BJ (cell line): ENCODE data around the gene MPHOSPH8. TPM values are rescaled to one million over a fixed set of nuclear protein-coding genes. Genes with fewer than 3 reads are reported as not detected.
"Not testable (repeated sequence)": the region's sequence is repeated elsewhere in the genome, so short reads cannot be mapped to it uniquely, and the experiment has no call there.

ENCODE experiments used
- CTCF ChIA-PET: fragments of 350-600 bp; formaldehyde crosslinking; extraction: SDS; loops from one replicate; lab custom pipeline; 2021; ENCODE audit warnings: antibody characterized with exemption, inconsistent platforms; lab: Yijun Ruan, JAX
- POLR2A ChIA-PET: fragments of 300-600 bp; sonication (Branson Sonifier 250); formaldehyde crosslinking; extraction: SDS; loops from one replicate; lab custom pipeline; 2021; ENCODE audit warnings: antibody characterized with exemption; lab: Charles Lee
- DNase-seq: peaks from one replicate; pipeline ENCODE4 v3.0.0-alpha.2; 2011; ENCODE audit warnings: low read depth
- H3K27me3 ChIP-seq: 2 replicates; pipeline ENCODE4 v1.6.0; 2011; ENCODE audit warnings: low read length; ENCODE audit not compliant: control insufficient read depth, insufficient read depth
- H3K36me3 ChIP-seq: 2 replicates; pipeline ENCODE4 v1.5.1; 2011; ENCODE audit warnings: low read length; ENCODE audit not compliant: control insufficient read depth, insufficient read depth
- H3K4me3 ChIP-seq: 2 replicates; pipeline ENCODE4 v1.5.1; 2011; ENCODE audit warnings: low read depth, mild to moderate bottlenecking, control low read depth, low read length
- CTCF ChIP-seq: IDR thresholded peaks from 2 replicates; pipeline ENCODE4 v1.5.1; 2011; ENCODE audit warnings: low read depth, mild to moderate bottlenecking, control low read depth, inconsistent platforms, low read length, moderate library complexity; ENCODE audit not compliant: insufficient read depth
- polyA plus RNA-seq: library from polyadenylated mRNA; depleted of rRNA; stranded (reverse); fragments of >200 nt; gene quantifications from 2 replicates; pipeline ENCODE4 v1.2.3, GENCODE V29; 2011

Gene MPHOSPH8
- polyA plus RNA-seq, 1 experiment, result 12.3 TPM

DNA sequence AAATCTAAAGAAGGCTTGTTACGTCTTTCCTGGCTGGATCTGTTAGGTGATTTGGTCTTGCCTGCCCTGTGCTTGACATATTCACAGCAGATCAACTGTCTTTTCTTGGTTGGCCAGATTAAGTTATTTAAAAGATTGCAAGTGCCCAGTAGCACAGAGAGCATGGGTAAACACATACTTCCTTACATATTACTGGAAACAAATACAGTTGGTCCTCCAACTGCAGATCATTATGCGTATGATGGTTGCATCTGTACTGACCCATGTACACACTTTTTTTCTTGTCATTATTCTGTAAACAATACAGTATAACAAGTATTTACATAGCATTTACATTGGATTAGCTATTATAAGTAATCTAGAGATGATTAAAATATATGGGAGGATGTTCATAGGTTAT is 9.2 kb upstream of the MPHOSPH8 start:
- no peak for DNase-seq
- ChIA-PET CTCF (interaction anchor here (1.1 to 1.4 kb wide), 2 partner anchors 8 to 19 kb away, joined by 3 to 4 read pairs; no protein-coding TSS in a partner anchor), POLR2A (no interaction called here)
- TF ChIP-seq CTCF, result no peak
- Histone ChIP-seq H3K36me3 (no peaks in the 10 kb centered on the region), H3K4me3 (no peak overlapping the region), H3K27me3 (no peaks in the 10 kb centered on the region)

DNA sequence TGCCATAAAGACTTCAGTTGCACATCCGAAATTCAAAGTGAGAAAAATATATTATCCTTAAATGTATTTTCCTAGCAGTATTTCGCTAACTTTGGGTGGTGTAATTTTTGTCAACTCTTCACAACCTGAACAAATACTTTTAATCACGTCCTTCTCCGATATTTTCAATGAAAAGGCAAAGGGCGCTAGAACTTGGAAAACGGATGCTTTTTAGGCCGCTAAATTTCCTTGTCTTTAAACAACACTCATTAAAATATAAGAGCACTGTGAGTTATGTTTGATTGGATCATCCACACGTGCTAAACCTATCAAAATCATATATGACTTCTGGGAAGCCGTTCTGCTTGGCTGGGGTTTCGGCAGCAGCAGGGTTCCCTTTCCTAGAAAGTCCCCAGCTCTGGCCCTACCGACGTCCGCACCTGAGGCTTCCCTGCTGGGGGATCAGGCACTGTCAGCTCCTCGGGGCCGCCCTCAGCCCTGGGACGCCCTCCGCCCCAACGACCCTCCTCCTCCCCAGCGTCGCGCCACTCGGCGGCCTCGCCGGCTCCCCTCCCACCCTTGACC is 462 bp upstream of the MPHOSPH8 start:
- peak overlapping the region; percentile 82 for H3K4me3 ChIP-seq
- DNase-seq, result no peak
- ChIA-PET CTCF (interaction anchor here (1.0 to 2.3 kb wide), 4 partner anchors 9 to 31 kb away, joined by 3 to 9 read pairs (median 4); no protein-coding TSS in a partner anchor), POLR2A (no interaction called here)
- H3K27me3 ChIP-seq, result no peaks in the 10 kb centered on the region
- TF ChIP-seq CTCF, result no peak
- no peaks in the 10 kb centered on the region for H3K36me3 ChIP-seq

DNA sequence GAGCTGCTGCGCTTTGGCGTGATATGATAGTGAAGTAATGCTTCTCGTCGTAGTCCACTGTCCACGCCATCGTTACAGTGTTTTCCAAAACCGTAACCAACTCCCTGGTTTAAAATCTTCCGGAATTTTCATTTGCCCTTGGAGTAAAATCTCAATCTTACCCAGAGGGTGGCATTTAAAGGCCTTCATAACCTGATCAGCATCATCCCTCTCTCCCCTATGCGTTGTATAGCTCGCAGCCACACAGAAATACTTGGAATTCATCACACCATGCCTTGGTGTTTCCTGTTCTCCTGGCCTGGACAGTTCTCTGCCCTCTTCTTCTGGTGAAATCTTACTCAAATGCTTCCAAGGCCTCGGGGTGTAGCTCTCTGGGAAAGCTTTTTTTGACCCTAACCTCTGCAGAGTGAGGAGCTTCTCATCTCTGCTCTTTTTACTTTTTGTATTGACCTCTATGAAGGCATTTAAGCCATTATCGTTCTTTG is 839 bp downstream of the MPHOSPH8 start:
- peak overlapping the region; percentile 82 for H3K4me3 ChIP-seq
- no peak for DNase-seq
- POLR2A ChIA-PET, result no interaction called here
- TF ChIP-seq CTCF, result no peak
- H3K27me3 ChIP-seq, result no peaks in the 10 kb centered on the region
- CTCF ChIA-PET, result interaction anchor here (1.5 to 2.3 kb wide), 2 partner anchors 16 to 18 kb away, joined by 4 to 9 read pairs; no protein-coding TSS in a partner anchor
- H3K36me3 ChIP-seq, result no peaks in the 10 kb centered on the region

- POLR2A ChIA-PET, CTCF ChIA-PET, H3K27me3 ChIP-seq, DNase-seq, H3K36me3 ChIP-seq, H3K4me3 ChIP-seq: not testable (repeated sequence)
Observed at GRCh38 chr13:19635926-19636325, 2.5 kb downstream of the MPHOSPH8 start.

- no peak for TF ChIP-seq CTCF
- ChIA-PET CTCF (no interaction called here), POLR2A (no interaction called here)
- Histone ChIP-seq H3K27me3 (no peaks in the 10 kb centered on the region), H3K4me3 (no peak overlapping the region), H3K36me3 (peaks cover 6% of the 10 kb centered on the region)
- DNase-seq, result no peak
Observed at GRCh38 chr13:19643652-19644051, 10.2 kb downstream of the MPHOSPH8 start.

- TF ChIP-seq CTCF, result no peak
- CTCF ChIA-PET, result no interaction called here
- Histone ChIP-seq H3K27me3 (no peaks in the 10 kb centered on the region), H3K4me3 (no peak overlapping the region), H3K36me3 (peaks cover 9% of the 10 kb centered on the region)
- DNase-seq, result no peak
- POLR2A ChIA-PET, result no interaction called here
Observed at GRCh38 chr13:19645000-19645399, 11.5 kb downstream of the MPHOSPH8 start.
